Measurements from ENCODE around the gene PSMD2. TPM values are rescaled to one million over a fixed set of nuclear protein-coding genes. Genes with fewer than 3 reads are reported as not detected.
A peak's percentile ranks its signal among the peaks of the same experiment; 100 is the strongest.
"Not testable (repeated sequence)": the region's sequence is repeated elsewhere in the genome, so short reads cannot be mapped to it uniquely, and the experiment has no call there.

PSMD2 gene
- total and polyA plus RNA-seq, 8 donors: 73.0 to 239 (median 126) TPM

DNA sequence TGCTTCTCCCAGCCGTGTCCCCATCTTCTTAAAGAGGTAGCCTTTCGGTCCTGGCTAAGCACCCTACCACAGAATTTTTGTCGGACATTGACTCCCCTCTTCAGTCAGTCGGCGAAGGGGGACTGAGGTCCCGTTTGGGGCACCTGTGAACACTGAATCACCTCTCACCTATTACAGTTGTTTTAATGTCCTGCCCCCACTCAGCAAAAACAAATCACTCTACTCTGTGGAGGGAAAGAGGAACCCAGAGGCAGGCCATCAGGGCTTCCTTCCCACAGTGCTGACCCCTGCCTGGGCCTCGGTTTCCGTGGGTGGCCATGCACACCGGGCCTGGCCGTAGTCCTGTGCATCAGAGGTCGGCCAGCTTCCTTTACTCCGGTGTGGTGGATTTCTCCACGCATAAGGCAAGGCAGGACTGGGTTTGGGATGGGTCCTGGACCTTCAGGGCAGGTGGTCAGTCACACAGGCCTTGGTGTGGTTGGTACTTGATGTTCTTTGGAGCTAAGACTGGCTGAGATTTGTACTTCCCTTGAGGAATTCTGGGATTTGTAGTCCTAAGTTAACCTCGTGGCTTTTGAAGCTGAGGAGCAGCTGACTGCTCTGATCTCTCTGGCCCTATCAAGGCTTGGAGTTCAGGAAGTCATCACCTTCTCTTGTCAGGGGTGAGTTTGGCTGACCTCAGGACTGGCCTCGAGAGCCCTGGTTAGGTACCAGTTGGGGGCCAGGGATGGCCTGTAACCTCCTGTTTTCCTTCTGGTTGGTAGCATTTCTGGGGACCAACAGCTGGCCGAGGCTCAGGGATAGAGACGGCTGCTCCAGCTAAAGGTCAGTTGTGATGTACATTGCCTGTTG lies 37.7 kb downstream of the PSMD2 start:
- peak in 2 of 3 donors; percentile 48 to 63 for TF ChIP-seq POLR2AphosphoS5 (IDR thresholded peaks at IDR 0.05)
- TF ChIP-seq, protein P1, sequence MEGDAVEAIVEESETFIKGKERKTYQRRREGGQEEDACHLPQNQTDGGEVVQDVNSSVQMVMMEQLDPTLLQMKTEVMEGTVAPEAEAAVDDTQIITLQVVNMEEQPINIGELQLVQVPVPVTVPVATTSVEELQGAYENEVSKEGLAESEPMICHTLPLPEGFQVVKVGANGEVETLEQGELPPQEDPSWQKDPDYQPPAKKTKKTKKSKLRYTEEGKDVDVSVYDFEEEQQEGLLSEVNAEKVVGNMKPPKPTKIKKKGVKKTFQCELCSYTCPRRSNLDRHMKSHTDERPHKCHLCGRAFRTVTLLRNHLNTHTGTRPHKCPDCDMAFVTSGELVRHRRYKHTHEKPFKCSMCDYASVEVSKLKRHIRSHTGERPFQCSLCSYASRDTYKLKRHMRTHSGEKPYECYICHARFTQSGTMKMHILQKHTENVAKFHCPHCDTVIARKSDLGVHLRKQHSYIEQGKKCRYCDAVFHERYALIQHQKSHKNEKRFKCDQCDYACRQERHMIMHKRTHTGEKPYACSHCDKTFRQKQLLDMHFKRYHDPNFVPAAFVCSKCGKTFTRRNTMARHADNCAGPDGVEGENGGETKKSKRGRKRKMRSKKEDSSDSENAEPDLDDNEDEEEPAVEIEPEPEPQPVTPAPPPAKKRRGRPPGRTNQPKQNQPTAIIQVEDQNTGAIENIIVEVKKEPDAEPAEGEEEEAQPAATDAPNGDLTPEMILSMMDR (IDR thresholded peaks at IDR 0.05): no peak
- H3K27me3 ChIP-seq: no peaks in the 10 kb centered on the region
- peak in 1 of 2 donors; percentile 78 for DNase-seq
- intact Hi-C loops (cut with DNase I; ENCODE audit: low total_unique reads): no loop called here
- WGBS, 5 donors: 15 to 21% (median 17%) methylated on average over 16 to 17 of the region's 17 CpGs
- H3K4me3 ChIP-seq: peak overlapping the region; percentile 69 to 91 (median 82)
- peaks cover 34 to 86% (median 53%) of the 10 kb centered on the region in 4 donors for H3K4me1 ChIP-seq
- H3K36me3 ChIP-seq: peaks cover 33 to 44% (median 40%) of the 10 kb centered on the region in 4 donors
- H3K27ac ChIP-seq: peak overlapping the region; percentile 96 to 99 (median 99)
- no peaks in the 10 kb centered on the region for H3K9me3 ChIP-seq

DNA sequence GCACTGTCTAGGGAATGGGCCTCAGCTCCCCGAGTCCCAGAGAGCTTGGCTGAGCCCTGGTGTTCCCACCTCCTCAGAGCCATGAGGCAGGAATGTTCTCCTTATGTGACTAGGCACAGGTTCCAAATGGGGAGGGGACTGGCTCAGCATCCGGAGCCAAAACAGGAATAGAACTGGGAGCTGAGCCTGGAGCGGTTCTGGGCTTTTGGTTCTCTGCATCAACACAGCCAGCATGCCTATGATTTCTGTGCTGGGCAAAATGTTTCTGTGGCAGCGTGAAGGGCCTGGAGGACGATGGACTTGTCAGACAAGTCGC lies 38.3 kb downstream of the PSMD2 start, which contains the start of gene FAM131A:
FAM131A (plus strand) TSS at position 202 of the 316 bp plus-strand sequence; CDS start at position 233, 31 bp downstream.
- Histone ChIP-seq H3K4me1 (peaks cover 34 to 86% (median 53%) of the 10 kb centered on the region in 4 donors), H3K36me3 (peaks cover 33 to 44% (median 40%) of the 10 kb centered on the region in 4 donors), H3K27ac (peak within 1 kb of the TSS; percentile 96 to 99 (median 99)), H3K4me3 (peak within 1 kb of the TSS; percentile 69 to 91 (median 82)), H3K27me3 (no peaks in the 10 kb centered on the region), H3K9me3 (no peaks in the 10 kb centered on the region)
- intact Hi-C loops (cut with DNase I; ENCODE audit: low total_unique reads): no loop called here
- 41 to 59% (median 54%) methylated on average over 5 to 6 of the region's 6 CpGs for WGBS, 5 donors
- TF ChIP-seq EP300 (IDR thresholded peaks at IDR 0.05) (no peak), POLR2AphosphoS5 (IDR thresholded peaks at IDR 0.05) (peak; percentile 7 to 71 (median 32))
- DNase-seq: peak in 1 of 2 donors; percentile 84

DNA sequence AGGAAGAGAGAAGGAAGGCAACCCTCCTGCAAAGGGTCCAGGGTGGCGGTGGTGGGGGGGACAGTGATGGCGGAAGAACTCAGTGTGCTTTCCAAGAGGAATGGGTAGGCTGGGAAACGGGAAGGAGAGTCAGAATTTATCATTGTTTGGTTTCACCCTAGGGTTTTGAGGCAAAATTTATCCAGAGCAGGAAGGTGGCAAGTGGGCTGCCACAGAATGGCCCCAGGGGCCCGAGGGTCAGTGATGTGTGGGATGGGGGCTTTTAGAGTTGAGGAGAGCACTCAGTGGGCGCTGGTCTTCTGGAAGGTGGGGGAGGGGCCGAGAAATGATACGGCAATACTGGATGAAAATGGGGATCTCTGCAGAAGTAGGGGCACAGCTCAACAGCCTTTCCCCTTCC lies 38.9 kb downstream of the PSMD2 start:
- WGBS, 5 donors: 55 to 88% (median 78%) methylated on average over 7 of the region's 7 CpGs
- no peak for DNase-seq
- Histone ChIP-seq H3K4me3 (peak overlapping the region; percentile 27 to 69 (median 30)), H3K27me3 (no peaks in the 10 kb centered on the region), H3K4me1 (peaks cover 34 to 81% (median 53%) of the 10 kb centered on the region in 4 donors), H3K36me3 (peaks cover 35 to 44% (median 40%) of the 10 kb centered on the region in 4 donors), H3K9me3 (no peaks in the 10 kb centered on the region), H3K27ac (peak overlapping the region; percentile 55 to 99 (median 98))
- TF ChIP-seq POLR2AphosphoS5 (IDR thresholded peaks at IDR 0.05) (no peak), EP300 (IDR thresholded peaks at IDR 0.05) (no peak), POLR2A (IDR thresholded peaks at IDR 0.05) (no peak)
- TF ChIP-seq, protein P1 (IDR thresholded peaks at IDR 0.05): no peak
- intact Hi-C loops (cut with DNase I; ENCODE audit: low total_unique reads): no loop called here

DNA sequence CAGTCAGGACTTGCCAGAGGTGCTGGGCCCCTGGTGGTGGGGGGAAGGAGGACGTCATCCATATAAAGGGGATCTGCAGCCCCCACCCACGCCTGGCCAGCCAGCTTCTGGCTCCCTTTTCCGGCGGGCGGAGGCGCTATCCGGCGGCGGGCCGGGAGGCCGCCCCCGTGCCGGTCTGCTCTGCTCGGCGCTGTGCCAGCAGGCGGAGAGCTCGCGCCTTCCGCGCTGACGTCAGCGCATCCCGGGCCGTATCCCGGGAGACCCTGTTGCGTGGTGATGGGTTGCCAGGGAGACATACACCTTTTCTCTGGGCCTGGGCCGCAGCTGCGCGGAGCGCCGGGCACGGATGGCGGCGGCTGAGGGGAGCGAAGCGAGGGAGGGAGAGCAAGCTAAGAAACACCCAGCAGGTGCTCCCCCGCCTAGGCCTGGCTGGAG lies 39.5 kb downstream of the PSMD2 start:
- intact Hi-C loops (cut with DNase I; ENCODE audit: low total_unique reads): no loop called here
- peak overlapping the region; percentile 27 to 69 (median 30) for H3K4me3 ChIP-seq
- H3K36me3 ChIP-seq: peaks cover 38 to 44% (median 40%) of the 10 kb centered on the region in 4 donors
- 10 to 31% (median 27%) methylated on average over 8 to 37 of the region's 37 CpGs for WGBS, 5 donors
- H3K9me3 ChIP-seq: no peaks in the 10 kb centered on the region
- DNase-seq: peak; percentile 57 to 96
- TF ChIP-seq POLR2AphosphoS5 (IDR thresholded peaks at IDR 0.05) (peak in 2 of 3 donors; percentile 23 to 54), POLR2A (IDR thresholded peaks at IDR 0.05) (no peak)
- peaks cover 34 to 81% (median 53%) of the 10 kb centered on the region in 4 donors for H3K4me1 ChIP-seq
- peak overlapping the region; percentile 6 to 99 (median 98) for H3K27ac ChIP-seq
- no peaks in the 10 kb centered on the region for H3K27me3 ChIP-seq

DNA sequence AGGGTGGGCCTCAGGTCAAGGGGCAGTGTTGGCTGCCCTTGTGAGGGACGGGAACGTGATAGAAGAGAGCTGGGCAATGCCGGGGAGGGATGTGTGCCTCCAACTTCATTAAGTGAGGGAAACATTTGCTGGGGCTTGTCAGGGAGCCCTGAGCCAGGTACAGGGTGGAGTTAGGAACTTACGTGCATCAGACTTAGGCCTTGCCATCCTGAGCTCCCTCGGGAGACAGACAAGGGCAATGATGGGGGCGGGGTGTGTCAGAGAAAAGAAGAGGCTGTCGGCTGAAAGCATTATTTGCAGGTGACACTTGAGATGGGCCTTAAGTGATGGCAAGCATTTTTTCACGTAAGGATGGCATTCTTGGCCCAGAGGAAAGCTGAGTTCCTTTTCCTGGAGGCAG lies 40.0 kb downstream of the PSMD2 start:
- peaks cover 37 to 44% (median 40%) of the 10 kb centered on the region in 4 donors for H3K36me3 ChIP-seq
- no peaks in the 10 kb centered on the region for H3K9me3 ChIP-seq
- TF ChIP-seq POLR2A (IDR thresholded peaks at IDR 0.05) (no peak), EP300 (IDR thresholded peaks at IDR 0.05) (no peak), POLR2AphosphoS5 (IDR thresholded peaks at IDR 0.05) (no peak)
- TF ChIP-seq, protein P1 (IDR thresholded peaks at IDR 0.05): no peak
- no peaks in the 10 kb centered on the region for H3K27me3 ChIP-seq
- peak overlapping the region; percentile 6 to 99 (median 98) for H3K27ac ChIP-seq
- WGBS, 5 donors: 49 to 65% (median 56%) methylated on average over 8 of the region's 8 CpGs
- peaks cover 34 to 76% (median 53%) of the 10 kb centered on the region in 4 donors for H3K4me1 ChIP-seq
- H3K4me3 ChIP-seq: peak overlapping the region; percentile 27 to 69 (median 30)
- intact Hi-C loops (cut with DNase I; ENCODE audit: low total_unique reads): no loop called here
- DNase-seq: no peak

DNA sequence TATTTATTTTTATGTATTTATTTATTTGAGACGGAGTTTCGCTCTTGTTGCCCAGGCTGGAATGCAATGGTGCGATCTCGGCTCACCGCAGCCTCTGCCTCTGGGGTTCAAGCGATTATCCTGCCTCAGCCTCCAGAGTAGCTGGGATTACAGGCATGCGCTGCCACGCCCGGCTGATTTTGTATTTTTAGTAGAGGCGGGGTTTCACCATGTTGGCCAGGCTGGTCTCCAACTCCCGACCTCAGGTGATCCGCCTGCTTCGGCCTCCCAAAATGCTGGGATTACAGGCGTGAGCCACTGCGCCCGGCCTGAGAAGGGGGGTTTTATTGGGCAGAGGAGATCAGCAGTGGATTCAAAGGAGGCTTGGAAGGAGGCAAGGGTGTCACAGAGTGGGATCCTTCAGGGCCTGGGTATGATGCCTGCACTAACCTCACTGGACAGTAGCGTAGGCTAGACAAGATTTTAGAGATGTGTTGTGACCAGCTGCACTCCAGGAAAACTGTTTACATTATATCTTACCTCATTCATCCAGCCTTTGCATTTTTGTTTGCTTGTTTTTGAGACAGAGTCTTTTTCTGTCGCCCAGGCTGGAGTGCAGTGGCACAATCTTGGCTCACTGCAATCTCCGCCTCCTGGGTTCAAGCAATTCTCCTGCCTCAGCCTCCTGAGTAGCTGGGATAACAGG lies 40.6 kb downstream of the PSMD2 start:
- Histone ChIP-seq H3K27ac (peak overlapping the region in 3 of 5 donors; percentile 96 to 99 (median 99)), H3K36me3 (peaks cover 34 to 44% (median 40%) of the 10 kb centered on the region in 4 donors), H3K4me1 (peaks cover 34 to 70% (median 53%) of the 10 kb centered on the region in 4 donors)
- H3K27me3 ChIP-seq; H3K9me3 ChIP-seq; DNase-seq; intact Hi-C loops (cut with DNase I; ENCODE audit: low total_unique reads); H3K4me3 ChIP-seq: not testable (repeated sequence)
- WGBS, 5 donors: 84 to 89% (median 85%) methylated on average over 19 of the region's 19 CpGs

Measured in stomach (tissue), 9 donors.